Measurements from ENCODE around the gene BBS7.

Gene BBS7, protein sequence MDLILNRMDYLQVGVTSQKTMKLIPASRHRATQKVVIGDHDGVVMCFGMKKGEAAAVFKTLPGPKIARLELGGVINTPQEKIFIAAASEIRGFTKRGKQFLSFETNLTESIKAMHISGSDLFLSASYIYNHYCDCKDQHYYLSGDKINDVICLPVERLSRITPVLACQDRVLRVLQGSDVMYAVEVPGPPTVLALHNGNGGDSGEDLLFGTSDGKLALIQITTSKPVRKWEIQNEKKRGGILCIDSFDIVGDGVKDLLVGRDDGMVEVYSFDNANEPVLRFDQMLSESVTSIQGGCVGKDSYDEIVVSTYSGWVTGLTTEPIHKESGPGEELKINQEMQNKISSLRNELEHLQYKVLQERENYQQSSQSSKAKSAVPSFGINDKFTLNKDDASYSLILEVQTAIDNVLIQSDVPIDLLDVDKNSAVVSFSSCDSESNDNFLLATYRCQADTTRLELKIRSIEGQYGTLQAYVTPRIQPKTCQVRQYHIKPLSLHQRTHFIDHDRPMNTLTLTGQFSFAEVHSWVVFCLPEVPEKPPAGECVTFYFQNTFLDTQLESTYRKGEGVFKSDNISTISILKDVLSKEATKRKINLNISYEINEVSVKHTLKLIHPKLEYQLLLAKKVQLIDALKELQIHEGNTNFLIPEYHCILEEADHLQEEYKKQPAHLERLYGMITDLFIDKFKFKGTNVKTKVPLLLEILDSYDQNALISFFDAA

DNA sequence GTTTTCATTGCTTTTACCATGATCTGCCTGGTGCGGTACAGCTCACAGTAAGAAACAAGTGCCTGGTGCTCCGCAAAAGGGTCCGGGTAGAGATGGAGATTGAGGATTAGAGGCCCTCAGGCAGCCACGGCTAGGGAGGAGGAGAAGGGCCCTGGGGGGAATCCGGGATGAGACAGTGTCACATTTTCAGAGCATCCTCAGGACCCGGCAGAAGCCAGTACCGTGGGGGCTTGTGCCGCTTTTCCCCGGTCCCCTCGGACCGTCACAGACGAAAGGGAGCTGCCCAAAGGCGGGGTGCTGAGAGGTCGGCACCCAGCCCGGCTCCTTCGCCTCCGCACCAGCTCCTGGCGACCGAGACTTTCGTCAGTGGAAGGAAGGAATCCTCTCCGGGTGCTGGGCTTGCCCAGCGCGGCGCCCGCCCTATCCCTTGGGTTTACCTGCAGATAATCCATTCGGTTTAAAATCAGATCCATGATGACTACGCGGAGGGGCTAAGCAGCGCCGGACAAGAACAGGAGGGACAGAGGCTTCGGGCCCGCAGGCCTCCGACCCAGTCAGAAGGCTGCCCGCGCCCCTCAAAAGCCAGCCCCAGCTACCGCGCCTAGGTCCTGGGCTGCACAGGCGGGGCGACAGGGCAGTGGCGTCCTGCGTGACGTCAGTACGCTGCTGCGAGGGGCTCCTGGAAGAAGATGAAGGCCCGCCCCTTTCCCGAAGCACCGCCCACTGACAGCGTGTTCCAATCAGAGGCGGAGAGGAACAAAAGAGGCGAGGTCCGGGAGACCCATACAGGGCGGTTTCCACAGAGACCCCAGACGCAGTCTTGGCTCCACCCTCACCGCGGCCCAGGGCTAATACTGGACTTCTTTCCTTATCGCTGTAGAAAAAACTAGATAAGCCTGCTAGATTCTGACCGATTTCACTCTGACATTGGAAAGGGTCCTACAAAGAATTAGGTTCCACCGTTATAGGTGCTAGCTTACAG, at the start of gene BBS7:
TSS of gene BBS7 (minus strand) at position 634 of the 982 bp plus-strand sequence. CDS start at position 473, 161 bp downstream.
- peak; percentile 90 to 94 for DNase-seq (ENCODE audit: extremely low read depth in 1 of 2, low read depth in 1 of 2)

GRCh38 chr4:121913667-121914066, 43.4 kb upstream of the BBS7 start:
- DNase-seq (ENCODE audit: extremely low read depth in 1 of 2, low read depth in 1 of 2), result no peak

GRCh38 chr4:121908346-121908745, 38.1 kb upstream of the BBS7 start:
- DNase-seq (ENCODE audit: extremely low read depth in 1 of 2, low read depth in 1 of 2), result no peak

DNA sequence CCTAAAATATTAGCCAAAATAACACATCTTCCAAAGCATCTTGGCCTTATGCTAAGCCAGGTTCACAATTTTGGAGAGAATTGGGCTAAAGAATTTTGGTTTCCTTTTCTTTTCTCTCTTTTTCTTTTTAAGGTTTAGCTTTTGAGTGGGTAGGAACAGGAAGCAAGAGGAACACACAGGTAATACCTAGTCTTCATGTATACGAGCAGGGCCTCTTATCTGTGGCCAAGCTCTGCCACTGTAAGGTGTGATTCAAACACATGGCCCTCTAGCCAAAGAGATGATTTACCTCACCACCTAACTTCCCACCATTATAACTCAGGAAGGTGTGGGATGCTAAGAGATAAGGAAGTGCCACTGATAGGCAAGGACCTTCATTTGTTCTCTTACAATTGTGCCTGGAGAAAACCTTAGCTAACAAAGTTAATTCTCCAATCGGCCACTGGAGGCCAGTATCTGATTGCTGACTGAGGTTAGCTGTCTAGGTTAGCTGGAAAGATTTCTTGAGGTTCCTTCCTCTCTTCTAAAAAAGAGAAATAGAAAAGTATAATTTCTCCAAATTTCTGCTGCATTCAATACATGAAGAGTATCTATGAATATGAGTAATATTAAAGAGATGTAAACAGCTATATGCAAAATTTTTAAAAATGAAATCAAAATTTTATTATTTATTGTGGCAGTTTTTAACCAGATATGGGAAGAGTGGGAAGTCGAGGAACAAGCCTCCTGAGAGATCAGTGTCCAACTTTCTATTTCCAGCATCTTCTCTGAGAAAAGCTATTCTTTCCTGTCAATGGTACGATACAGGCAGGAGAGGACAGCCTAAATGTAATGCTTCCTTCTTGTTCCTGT, 30.1 kb upstream of the BBS7 start:
- peak; percentile 8 to 16 for DNase-seq (ENCODE audit: extremely low read depth in 1 of 2, low read depth in 1 of 2)

- DNase-seq (ENCODE audit: extremely low read depth in 1 of 2, low read depth in 1 of 2), result peak in 1 of 2 donors; percentile 2
Observed at GRCh38 chr4:121898150-121898549, 27.9 kb upstream of the BBS7 start.

DNA sequence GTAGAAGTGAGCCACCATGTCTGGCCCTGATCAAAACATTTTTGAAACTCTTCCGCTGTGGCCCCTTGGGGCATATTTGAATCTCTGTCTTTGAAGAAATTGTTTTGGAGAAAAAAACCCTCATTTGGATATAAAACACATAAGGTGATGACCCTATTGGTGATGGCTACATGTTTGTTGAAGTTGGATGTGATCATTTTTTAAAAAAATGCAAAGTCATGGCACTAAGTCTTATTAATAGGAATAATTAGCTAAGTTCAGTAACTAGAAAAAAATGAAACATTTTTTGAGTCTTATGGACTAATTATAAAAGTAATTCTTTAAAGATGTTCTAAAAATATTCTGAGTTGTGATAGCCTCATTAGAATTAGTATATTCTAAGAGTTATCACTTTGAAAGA, 17.9 kb upstream of the BBS7 start:
- no peak for DNase-seq (ENCODE audit: extremely low read depth in 1 of 2, low read depth in 1 of 2)

- no peak for DNase-seq (ENCODE audit: extremely low read depth in 1 of 2, low read depth in 1 of 2)
Observed at GRCh38 chr4:121885115-121885514, 14.8 kb upstream of the BBS7 start.

DNA sequence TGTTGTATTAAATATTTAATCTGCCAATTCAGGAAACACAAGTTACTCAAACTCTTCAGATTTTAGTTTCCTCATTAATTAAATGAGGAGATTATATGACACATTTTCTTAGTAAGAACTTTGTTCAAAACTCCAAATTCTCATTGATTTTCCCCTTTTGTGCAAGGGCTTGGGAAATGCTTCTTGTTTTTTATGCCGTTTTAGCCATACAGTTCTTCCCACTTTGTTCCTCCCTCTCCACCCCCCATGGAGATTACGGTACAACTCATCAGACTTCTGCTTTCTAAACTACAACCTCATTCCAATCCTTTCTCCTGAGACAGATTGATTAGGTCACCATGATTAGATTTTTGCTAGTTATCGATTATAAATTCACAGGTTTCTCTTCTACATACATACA, 10.9 kb upstream of the BBS7 start:
- DNase-seq (ENCODE audit: extremely low read depth in 1 of 2, low read depth in 1 of 2), result no peak

DNA sequence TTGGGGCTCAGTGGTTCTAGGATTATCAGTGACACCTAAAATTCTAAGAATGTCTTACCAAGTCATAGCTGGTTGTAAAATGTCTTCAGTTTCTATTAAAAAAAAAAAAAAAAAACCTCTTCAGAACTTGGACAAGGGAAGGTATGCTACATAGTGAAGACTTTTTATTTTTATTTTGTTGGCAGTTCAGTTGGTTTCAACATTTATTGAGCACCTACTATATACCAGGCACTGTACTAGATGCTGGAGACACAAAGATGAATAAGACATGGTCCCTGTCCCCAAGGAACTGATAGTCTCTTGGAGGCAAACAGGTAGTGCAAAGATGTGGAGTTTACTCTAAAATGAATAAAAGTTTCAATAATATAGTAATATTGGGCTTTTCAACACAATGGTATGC, 8.9 kb upstream of the BBS7 start:
- DNase-seq (ENCODE audit: extremely low read depth in 1 of 2, low read depth in 1 of 2), result no peak

- DNase-seq (ENCODE audit: extremely low read depth in 1 of 2, low read depth in 1 of 2), result no peak
Observed at GRCh38 chr4:121877041-121877773, 6.9 kb upstream of the BBS7 start.

GRCh38 chr4:121876070-121876469, 5.8 kb upstream of the BBS7 start:
- DNase-seq (ENCODE audit: extremely low read depth in 1 of 2, low read depth in 1 of 2), result no peak

GRCh38 chr4:121875652-121876051, 5.4 kb upstream of the BBS7 start:
- no peak for DNase-seq (ENCODE audit: extremely low read depth in 1 of 2, low read depth in 1 of 2)

- no peak for DNase-seq (ENCODE audit: extremely low read depth in 1 of 2, low read depth in 1 of 2)
Observed at GRCh38 chr4:121873604-121874003, 3.3 kb upstream of the BBS7 start.

- DNase-seq (ENCODE audit: extremely low read depth in 1 of 2, low read depth in 1 of 2), result no peak
Observed at GRCh38 chr4:121863799-121864198, 6.5 kb downstream of the BBS7 start.

GRCh38 chr4:121861426-121861825, 8.8 kb downstream of the BBS7 start:
- DNase-seq (ENCODE audit: extremely low read depth in 1 of 2, low read depth in 1 of 2), result no peak

DNA sequence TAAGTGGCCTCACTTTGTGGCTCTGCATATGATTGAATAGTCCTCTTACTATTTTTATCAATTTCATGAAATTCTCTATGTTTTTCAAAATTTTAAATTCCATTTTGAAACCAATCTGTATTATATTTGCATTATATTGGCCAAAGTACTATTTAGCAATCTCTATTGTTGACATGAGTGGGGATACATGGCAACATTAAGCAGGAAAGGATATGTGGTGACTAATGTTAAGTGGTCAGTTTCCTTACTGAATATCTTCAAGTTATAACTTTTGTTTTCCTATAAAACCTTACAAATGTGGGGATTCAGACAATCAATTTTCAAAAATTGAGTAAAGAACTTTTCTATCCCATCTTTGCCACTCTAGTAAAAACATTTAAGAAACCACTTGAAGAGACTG, 10.2 kb downstream of the BBS7 start:
- DNase-seq (ENCODE audit: extremely low read depth in 1 of 2, low read depth in 1 of 2), result no peak

- DNase-seq (ENCODE audit: extremely low read depth in 1 of 2, low read depth in 1 of 2), result no peak
Observed at GRCh38 chr4:121851354-121851753, 18.9 kb downstream of the BBS7 start.

DNA sequence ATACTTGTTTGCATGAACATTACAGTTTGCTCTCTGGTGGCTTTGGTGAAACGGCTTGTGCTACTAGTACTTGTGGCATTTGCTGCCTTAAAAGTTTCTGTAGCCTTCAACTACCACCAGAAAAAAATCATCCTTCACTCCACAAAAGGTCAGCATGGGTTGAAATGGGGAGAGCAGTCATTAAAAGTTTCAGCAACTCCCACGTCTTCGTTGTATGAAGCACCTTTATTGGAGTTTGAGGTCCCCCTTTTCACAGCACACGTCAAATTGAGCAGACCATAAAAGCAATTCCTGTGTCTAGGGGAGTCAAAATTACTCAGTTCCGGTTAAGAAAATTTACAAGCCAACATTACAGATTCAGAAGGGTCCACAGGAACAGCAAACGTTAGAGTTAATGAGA, 23.6 kb downstream of the BBS7 start:
- DNase-seq (ENCODE audit: extremely low read depth in 1 of 2, low read depth in 1 of 2), result no peak

- no peak for DNase-seq (ENCODE audit: extremely low read depth in 1 of 2, low read depth in 1 of 2)
Observed at GRCh38 chr4:121842862-121843261, 27.4 kb downstream of the BBS7 start.
